ENCODE measurements around the gene SUGP2.

SUGP2 gene

GRCh38 chr19:18941628-18942354 lies 91.5 kb downstream of the SUGP2 start:
- in situ Hi-C loops (cut with HindIII; ENCODE audit: low sequenced_read_pairs), result no loop called here
- TF ChIP-seq CTCF (IDR thresholded peaks at IDR 0.05; ENCODE audit: low read depth, low read length, missing control alignments), result no peak
- DNase-seq (ENCODE audit: low read depth), result no peak
- H3K4me3 ChIP-seq (ENCODE audit: low read depth, low read length), result peak overlapping the region; percentile 19

Data from astrocyte of the cerebellum (primary cell).